H1 (cell line): ENCODE measurements around the gene ZNF641. TPM values are rescaled to one million over a fixed set of nuclear protein-coding genes. Genes with fewer than 3 reads are reported as not detected.

Experiments used
- CTCF ChIA-PET: fragments of 300-600 bp; sonication (Branson Sonifier 250); formaldehyde crosslinking; loops from one replicate; lab custom pipeline; 2021; ENCODE audit not compliant: partially characterized antibody; lab: Charles Lee
- POLR2A ChIA-PET: fragments of 300-600 bp; sonication (Branson Sonifier 250); formaldehyde crosslinking; loops from one replicate; lab custom pipeline; 2021; ENCODE audit warnings: inconsistent platforms; ENCODE audit not compliant: partially characterized antibody; lab: Charles Lee
- DNase-seq, 2 experiments: peaks; one replicate each; pipeline versions ENCODE4 v3.0.0 to v3.0.0-alpha.2; 2010 to 2022; ENCODE audit warnings: low spot score in 2 of 2, low read depth in 1 of 2, mixed read lengths in 1 of 2
- FAIRE-seq: peaks from 2 replicates; lab custom pipeline; 2011; peaks lifted over from hg19 to GRCh38; lab: Jason Lieb, UNC
- H2AFZ ChIP-seq: 2 replicates; pipeline ENCODE4 v1.8.1; 2012; ENCODE audit warnings: low read length, inconsistent platforms
- H2AK5ac ChIP-seq: 2 replicates; pipeline ENCODE4 v1.6.1; 2013; ENCODE audit warnings: low read depth, low read length
- H2BK120ac ChIP-seq: replicated peaks from 2 replicates; pipeline ENCODE3; 2013; ENCODE audit warnings: low read depth, low read length, inconsistent platforms
- H2BK12ac ChIP-seq: 2 replicates; pipeline ENCODE4 v1.6.1; 2013; ENCODE audit warnings: low read depth, low read length
- H2BK15ac ChIP-seq: 2 replicates; pipeline ENCODE4 v1.6.1; 2013; ENCODE audit warnings: low read length
- H2BK20ac ChIP-seq: 2 replicates; pipeline ENCODE4 v1.6.1; 2013; ENCODE audit warnings: low read length
- H2BK5ac ChIP-seq: 2 replicates; pipeline ENCODE4 v1.6.1; 2013; ENCODE audit warnings: low read depth, low read length
- H3K14ac ChIP-seq: 2 replicates; pipeline ENCODE4 v1.6.1; 2013; ENCODE audit warnings: inconsistent platforms; ENCODE audit not compliant: insufficient read length
- H3K18ac ChIP-seq: 2 replicates; pipeline ENCODE4 v1.6.1; 2013; ENCODE audit warnings: low read length; ENCODE audit errors: extremely low read depth
- H3K23ac ChIP-seq: 2 replicates; pipeline ENCODE4 v1.6.1; 2013; ENCODE audit warnings: inconsistent platforms; ENCODE audit not compliant: insufficient read length
- H3K23me2 ChIP-seq: 2 replicates; pipeline ENCODE4 v1.6.1; 2013; ENCODE audit warnings: low read depth, low read length
- H3K27ac ChIP-seq: 2 replicates; pipeline ENCODE4 v1.6.1; 2011; ENCODE audit warnings: low read depth, low read length, inconsistent platforms
- H3K27me3 ChIP-seq, 4 experiments: replicated peaks in 1 of 4; 1 replicate in 1 of 4; 2 replicates in 3 of 4; pipeline versions ENCODE4 v1.6.1 to v1.8.1; 2011 to 2013; ENCODE audit warnings: low read length in 3 of 4, mild to moderate bottlenecking in 3 of 4, inconsistent platforms in 2 of 4, mixed read lengths in 2 of 4, moderate library complexity in 1 of 4; ENCODE audit not compliant: control insufficient read depth in 3 of 4, insufficient read depth in 3 of 4; ENCODE audit errors: extremely low read depth in 1 of 4
- H3K36me3 ChIP-seq, 4 experiments: 2 replicates each; pipeline versions ENCODE4 v1.6.1 to v1.8.1; 2011 to 2013; ENCODE audit warnings: mild to moderate bottlenecking in 4 of 4, low read length in 3 of 4, moderate library complexity in 2 of 4, control low read depth in 1 of 4, inconsistent platforms in 1 of 4; ENCODE audit not compliant: insufficient read depth in 4 of 4, control insufficient read depth in 2 of 4
- H3K4ac ChIP-seq: replicated peaks from 2 replicates; pipeline ENCODE3; 2013; ENCODE audit warnings: low read length, low read depth, mixed read lengths, inconsistent platforms; ENCODE audit not compliant: insufficient read length
- H3K4me1 ChIP-seq, 4 experiments: replicated peaks in 1 of 4; 1 replicate in 1 of 4; 2 replicates in 3 of 4; pipeline versions ENCODE4 v1.6.1 to v1.8.1; 2011 to 2013; ENCODE audit warnings: low read length in 3 of 4, inconsistent platforms in 2 of 4, mixed read lengths in 1 of 4; ENCODE audit not compliant: insufficient read depth in 4 of 4, control insufficient read depth in 3 of 4
- H3K4me2 ChIP-seq, 2 experiments: 2 replicates each; pipeline versions ENCODE4 v1.6.1 to v1.8.1; 2011 to 2013; ENCODE audit warnings: low read depth in 2 of 2, low read length in 2 of 2, control low read depth in 1 of 2, inconsistent platforms in 1 of 2, mild to moderate bottlenecking in 1 of 2; ENCODE audit not compliant: insufficient read depth in 1 of 2
- H3K4me3 ChIP-seq, 4 experiments: fragments of 200-600, 300-600 bp in 1 of 4; sonication (generic), shearing (Covaris generic), sonication (Bioruptor Twin) in 1 of 4; 2 replicates each; pipeline versions ENCODE4 v1.5.1 to v1.8.1; 2011 to 2016; ENCODE audit warnings: low read length in 4 of 4, low read depth in 3 of 4, control low read depth in 2 of 4, inconsistent platforms in 2 of 4, mild to moderate bottlenecking in 2 of 4, mixed read lengths in 1 of 4, moderate library complexity in 1 of 4; ENCODE audit not compliant: insufficient read depth in 2 of 4; ENCODE audit errors: extremely low read depth in 1 of 4
- H3K56ac ChIP-seq: replicated peaks from 2 replicates; pipeline ENCODE3; 2013; ENCODE audit warnings: low read depth, mild to moderate bottlenecking, mixed read lengths, low read length, inconsistent platforms; ENCODE audit not compliant: insufficient read length
- H3K79me1 ChIP-seq: 2 replicates; pipeline ENCODE4 v1.6.1; 2013; ENCODE audit warnings: low read depth, low read length, control low read depth
- H3K79me2 ChIP-seq, 2 experiments: 2 replicates each; pipeline versions ENCODE4 v1.6.1 to v1.8.1; 2012 to 2013; ENCODE audit warnings: low read length in 2 of 2, mild to moderate bottlenecking in 2 of 2, inconsistent platforms in 1 of 2; ENCODE audit not compliant: insufficient read depth in 2 of 2, control insufficient read depth in 1 of 2
- H3K9ac ChIP-seq, 4 experiments: replicated peaks in 1 of 4; 1 replicate in 1 of 4; 2 replicates in 3 of 4; pipeline versions ENCODE4 v1.6.1 to v1.8.1; 2011 to 2013; ENCODE audit warnings: low read depth in 3 of 4, low read length in 3 of 4, control low read depth in 2 of 4, mild to moderate bottlenecking in 2 of 4, moderate library complexity in 2 of 4, inconsistent platforms in 1 of 4; ENCODE audit errors: extremely low read depth in 1 of 4
- H3K9me3 ChIP-seq, 2 experiments: 2 replicates each; pipeline versions ENCODE4 v1.6.1 to v1.8.1; 2012 to 2013; ENCODE audit warnings: mild to moderate bottlenecking in 2 of 2, moderate library complexity in 2 of 2, control low read depth in 1 of 2, inconsistent platforms in 1 of 2, low read depth in 1 of 2, low read length in 1 of 2, mixed read lengths in 1 of 2; ENCODE audit not compliant: insufficient read depth in 2 of 2
- H4K20me1 ChIP-seq, 2 experiments: replicated peaks in 1 of 2; 2 replicates each; pipeline versions ENCODE3 to v1.8.1; 2011 to 2013; ENCODE audit warnings: inconsistent platforms in 2 of 2, low read length in 2 of 2, mild to moderate bottlenecking in 1 of 2; ENCODE audit not compliant: insufficient read depth in 2 of 2, control insufficient read depth in 1 of 2
- H4K5ac ChIP-seq: 2 replicates; pipeline ENCODE4 v1.6.1; 2013; ENCODE audit warnings: low read length, low read depth, mixed read lengths, inconsistent platforms; ENCODE audit not compliant: insufficient read length
- H4K8ac ChIP-seq: 2 replicates; pipeline ENCODE4 v1.8.0; 2013; ENCODE audit warnings: mild to moderate bottlenecking, moderate library complexity, low read length, inconsistent platforms; ENCODE audit not compliant: insufficient read depth; ENCODE audit errors: extremely low read depth
- H4K91ac ChIP-seq: replicated peaks from 2 replicates; pipeline ENCODE3; 2013; ENCODE audit warnings: low read length, mixed read lengths, inconsistent platforms; ENCODE audit not compliant: insufficient read length
- ATF2 ChIP-seq: IDR thresholded peaks from 2 replicates; pipeline ENCODE4 v1.6.1; 2012; ENCODE audit warnings: low read length, inconsistent platforms
- WGBS, 2 experiments: shearing (Covaris generic) in 1 of 2; methylation state at CpG; one replicate each; pipeline versions ENCODE4 v1.1.6 to v1.1.7; 2013 to 2015; ENCODE audit warnings: low lambda C conversion rate in 2 of 2, mixed read lengths in 2 of 2, inconsistent platforms in 1 of 2, low coverage in 1 of 2, missing lambda C conversion rate in 1 of 2; ENCODE audit not compliant: insufficient replicate concordance in 2 of 2, insufficient coverage in 1 of 2, insufficient read length in 1 of 2; ENCODE audit errors: extremely low coverage in 1 of 2, missing lambda C conversion rate in 1 of 2; 5-methylcytosine and 5-hydroxymethylcytosine counted together
- polyA plus RNA-seq, 7 experiments: library from polyadenylated mRNA; depleted of rRNA in 3 of 7; stranded (reverse) in 5 of 7; unstranded in 2 of 7; fragments of >200 nt in 5 of 7; fragments of 200-250 nt in 2 of 7; gene quantifications; 1 replicate in 5 of 7; 2 replicates in 1 of 7; 4 replicates in 1 of 7; pipeline versions ENCODE4 v1.2.1 to v1.2.3, GENCODE V29; 2011 to 2013; ENCODE audit warnings: missing spikeins in 2 of 7, mixed read lengths in 2 of 7
- total RNA-seq: library from RNA; stranded (reverse); fragmentation: NEBNext Ultra II Directional; extraction: Animal tissue kit (Norgen Biotek cat#: 25700); gene quantifications from 2 replicates; pipeline ENCODE4 v1.2.1, GENCODE V29; 2021

ZNF641 gene
- total and polyA plus RNA-seq, 2 of the 8 experiments (the other 6 are each of a cell fraction or from before 2014, with no cell fraction given) = 2.4 to 6.2 TPM

- DNase-seq = no peak
- Histone ChIP-seq H2AK5ac (no peak overlapping the region), H3K4ac (no peak overlapping the region), H3K23ac (no peak overlapping the region), H3K4me2 (no peak overlapping the region), H3K4me3 (no peak overlapping the region), H3K36me3 (no peaks in the 10 kb centered on the region), H4K5ac (no peak overlapping the region), H2BK15ac (no peak overlapping the region), H2BK20ac (no peak overlapping the region), H2AFZ (no peak overlapping the region), H3K56ac (no peak overlapping the region), H3K9ac (no peak overlapping the region), H2BK120ac (no peak overlapping the region), H3K14ac (no peak overlapping the region), H3K23me2 (no peaks in the 10 kb centered on the region), H4K20me1 (no peaks in the 10 kb centered on the region), H3K4me1 (no peaks in the 10 kb centered on the region), H4K91ac (no peak overlapping the region), H4K8ac (no peak overlapping the region), H3K79me2 (no peaks in the 10 kb centered on the region), H3K9me3 (peaks cover 0 to 6% of the 10 kb centered on the region in 2 experiments; a peak in 1 of 4 replicates), H3K27me3 (no peaks in the 10 kb centered on the region), H3K27ac (no peak overlapping the region), H2BK5ac (no peak overlapping the region), H2BK12ac (no peak overlapping the region), H3K79me1 (no peaks in the 10 kb centered on the region), H3K18ac (no peak overlapping the region)
- POLR2A ChIA-PET = no interaction called here
- 77% methylated on average over 2 of the region's 2 CpGs; no CpG with 5 or more reads in 1 of the 2 experiments for WGBS, 2 experiments
- CTCF ChIA-PET = no interaction called here
- FAIRE-seq = no peak
- no peak for TF ChIP-seq ATF2
These were observed 11.1 kb upstream of the ZNF641 start for GRCh38 chr12:48361664-48362339.
